Measurements from ENCODE around the gene CUL2.

- no peak for TF ChIP-seq CTCF (IDR thresholded peaks at IDR 0.05; ENCODE audit: insufficient read depth, low read length, poor library complexity, severe bottlenecking)
- no peak for TF ChIP-seq EZH2phosphoT487 (conservative IDR thresholded peaks at IDR 0.05; ENCODE audit: low read length)
These were observed 122.7 kb downstream of the CUL2 start for GRCh38 chr10:34967335-34967880.
